HCT116 (cell line): Measurements from ENCODE around the gene POT1. TPM values are rescaled to one million over a fixed set of nuclear protein-coding genes. Genes with fewer than 3 reads are reported as not detected.

Experiments used
- ATAC-seq: fragments of 200-7000 bp; cut with Tn5 transposase; 2 replicates; pipeline ENCODE4 v1.9.1; 2020; ENCODE audit warnings: mild to moderate bottlenecking, moderate library complexity
- BruUV-seq: library from RNA; stranded (reverse); fragments of 400-500 nt; replicated peaks from 2 replicates; lab custom pipeline; 2021; lab: Mats Ljungman, UMichigan
- CTCF ChIA-PET: fragments of 300-600 bp; sonication (Branson Sonifier 250); formaldehyde crosslinking; loops from one replicate; lab custom pipeline; 2021; ENCODE audit warnings: antibody characterized with exemption; lab: Charles Lee
- POLR2A ChIA-PET: fragments of 300-600, 350-600 bp; sonication (Branson Sonifier 250); formaldehyde crosslinking; loops from one replicate; lab custom pipeline; 2021; ENCODE audit warnings: antibody characterized with exemption; lab: Charles Lee
- RAD21 ChIA-PET, 2 experiments: fragments of 300-600 bp; sonication (Branson Sonifier 250); formaldehyde crosslinking; loops; one replicate each; lab custom pipeline; 2023; ENCODE audit warnings: low total read pairs in 2 of 2; ENCODE audit not compliant: uncharacterized antibody in 2 of 2, unreplicated experiment in 2 of 2, low non-redundant PET in 1 of 2; lab: Charles Lee
- DNase-seq: peaks from one replicate; pipeline ENCODE4 v3.0.0-alpha.2; 2010; ENCODE audit warnings: low read depth, low spot score
- H2AFZ ChIP-seq: fragments of 200-600 bp; shearing (Covaris generic), sonication (generic); 2 replicates; pipeline ENCODE4 v1.6.1; 2017; ENCODE audit warnings: low read depth, mixed run types, mixed read lengths, antibody characterized with exemption, low read length; ENCODE audit not compliant: poor library complexity, severe bottlenecking
- H3K27ac ChIP-seq: 2 replicates; pipeline ENCODE4 v1.5.1; 2012; ENCODE audit warnings: low read depth, low read length
- H3K27me3 ChIP-seq: fragments of 200-600 bp; sonication (generic); 2 replicates; pipeline ENCODE4 v1.6.1; 2016; ENCODE audit warnings: mixed run types, low read length, mixed read lengths; ENCODE audit not compliant: insufficient read depth
- H3K36me3 ChIP-seq, 2 experiments: fragments of 200-500 bp in 1 of 2; fragments of 200-600 bp in 1 of 2; sonication (Bioruptor generic) in 1 of 2; sonication (generic) in 1 of 2; 2 replicates each; pipeline versions ENCODE4 v1.5.1 to v1.6.1; 2014 to 2016; ENCODE audit warnings: low read length in 2 of 2, inconsistent platforms in 1 of 2, mixed read lengths in 1 of 2, mixed run types in 1 of 2; ENCODE audit not compliant: insufficient read depth in 2 of 2, control insufficient read depth in 1 of 2
- H3K4me1 ChIP-seq, 2 experiments: fragments of 200-600 bp in 1 of 2; sonication (generic) in 1 of 2; 2 replicates each; pipeline versions ENCODE4 v1.5.1 to v1.6.1; 2012 to 2017; ENCODE audit warnings: low read length in 2 of 2, inconsistent platforms in 1 of 2, mild to moderate bottlenecking in 1 of 2, mixed read lengths in 1 of 2, mixed run types in 1 of 2, moderate library complexity in 1 of 2; ENCODE audit not compliant: insufficient read depth in 2 of 2, control insufficient read depth in 1 of 2
- H3K4me2 ChIP-seq: fragments of 200-600 bp; sonication (generic); 2 replicates; pipeline ENCODE4 v1.6.1; 2017; ENCODE audit warnings: mixed run types, low read length, mixed read lengths
- H3K4me3 ChIP-seq, 2 experiments: fragments of 200-600 bp in 1 of 2; sonication (generic) in 1 of 2; replicated peaks in 1 of 2; 2 replicates each; pipeline ENCODE4 v1.5.1; 2011 to 2016; ENCODE audit warnings: low read length in 2 of 2, control low read depth in 1 of 2, low read depth in 1 of 2, mild to moderate bottlenecking in 1 of 2, mixed read lengths in 1 of 2, mixed run types in 1 of 2
- H3K79me2 ChIP-seq: fragments of 200-600 bp; sonication (generic); 2 replicates; pipeline ENCODE4 v1.6.1; 2017; ENCODE audit warnings: mild to moderate bottlenecking, mixed run types, low read length, moderate library complexity, mixed read lengths; ENCODE audit not compliant: insufficient read depth
- H3K9ac ChIP-seq: fragments of 200-600 bp; sonication (generic); 2 replicates; pipeline ENCODE4 v1.6.1; 2016; ENCODE audit warnings: low read length, mixed read lengths
- H3K9me2 ChIP-seq: fragments of 200-600 bp; sonication (generic), shearing (Covaris generic); 2 replicates; pipeline ENCODE4 v1.6.1; 2017; ENCODE audit warnings: mixed run types, mild to moderate bottlenecking, moderate library complexity; ENCODE audit not compliant: insufficient read depth
- H3K9me3 ChIP-seq, 2 experiments: fragments of 200-500 bp in 1 of 2; fragments of 200-600 bp in 1 of 2; sonication (Bioruptor generic) in 1 of 2; sonication (generic) in 1 of 2; 2 replicates each; pipeline ENCODE4 v1.6.1; 2014 to 2017; ENCODE audit warnings: low read length in 2 of 2, mixed read lengths in 2 of 2, inconsistent platforms in 1 of 2, low read depth in 1 of 2, mild to moderate bottlenecking in 1 of 2, mixed run types in 1 of 2, moderate library complexity in 1 of 2; ENCODE audit not compliant: control insufficient read depth in 1 of 2, insufficient read depth in 1 of 2
- H4K20me1 ChIP-seq: fragments of 200-600 bp; sonication (generic), shearing (Covaris generic); 2 replicates; pipeline ENCODE4 v1.6.1; 2017; ENCODE audit warnings: mixed run types, mild to moderate bottlenecking, moderate library complexity; ENCODE audit not compliant: insufficient read depth
- ATF3 ChIP-seq: IDR thresholded peaks from 2 replicates; pipeline ENCODE4 v1.6.1; 2012
- CBX3 ChIP-seq: IDR thresholded peaks from 2 replicates; pipeline ENCODE4 v1.6.1; 2012; ENCODE audit warnings: low read depth
- CEBPB ChIP-seq: IDR thresholded peaks from 2 replicates; pipeline ENCODE4 v1.6.1; 2012; ENCODE audit warnings: low read depth
- CTCF ChIP-seq, 3 experiments: fragments of 200-600 bp in 1 of 3; sonication (generic) in 1 of 3; IDR thresholded peaks in 2 of 3; conservative IDR thresholded peaks in 1 of 3; 2 replicates each; pipeline ENCODE4 v1.5.1; 2012 to 2017; ENCODE audit warnings: low read depth in 2 of 3, low read length in 2 of 3, antibody characterized with exemption in 1 of 3, borderline replicate concordance in 1 of 3, control low read depth in 1 of 3, mild to moderate bottlenecking in 1 of 3, mixed read lengths in 1 of 3, mixed run types in 1 of 3, moderate library complexity in 1 of 3; ENCODE audit not compliant: insufficient read depth in 1 of 3
- EGR1 ChIP-seq: IDR thresholded peaks from 2 replicates; pipeline ENCODE4 v1.6.1; 2012; ENCODE audit warnings: low read depth
- EZH2 ChIP-seq: fragments of 200-600 bp; sonication (generic); IDR thresholded peaks from 2 replicates; pipeline ENCODE4 v1.6.1; 2017; ENCODE audit warnings: antibody characterized with exemption, mixed run types
- FOSL1 ChIP-seq: IDR thresholded peaks from 2 replicates; pipeline ENCODE4 v1.6.1; 2012; ENCODE audit warnings: low read depth
- JUND ChIP-seq: IDR thresholded peaks from 2 replicates; pipeline ENCODE4 v1.6.1; 2012
- POLR2A ChIP-seq: IDR thresholded peaks from 2 replicates; pipeline ENCODE4 v1.7.0; 2011; ENCODE audit warnings: borderline replicate concordance; ENCODE audit not compliant: insufficient read depth, insufficient read length; ENCODE audit errors: extremely low read depth
- POLR2AphosphoS5 ChIP-seq: IDR thresholded peaks from 2 replicates; pipeline ENCODE4 v1.6.1; 2011; ENCODE audit warnings: mild to moderate bottlenecking, low read depth, low read length, moderate library complexity
- SIN3A ChIP-seq: IDR thresholded peaks from 2 replicates; pipeline ENCODE4 v1.6.1; 2012; ENCODE audit warnings: low read depth
- SP1 ChIP-seq: IDR thresholded peaks from 2 replicates; pipeline ENCODE4 v1.6.1; 2012; ENCODE audit warnings: low read depth
- SRF ChIP-seq: IDR thresholded peaks from 2 replicates; pipeline ENCODE4 v1.6.1; 2012; ENCODE audit warnings: low read depth
- YY1 ChIP-seq: IDR thresholded peaks from 2 replicates; pipeline ENCODE4 v1.6.1; 2011; ENCODE audit warnings: low read length, low read depth, moderate library complexity, mild to moderate bottlenecking; ENCODE audit not compliant: insufficient replicate concordance; ENCODE audit errors: extremely low read depth
- ZNF274 ChIP-seq: fragments of 200-500 bp; sonication (Bioruptor generic); IDR thresholded peaks from 2 replicates; pipeline ENCODE4 v1.6.1; 2014; ENCODE audit warnings: mild to moderate bottlenecking, low read depth, low read length, inconsistent platforms
- intact Hi-C: fragments of 100-400 bp; cut with micrococcal nuclease; formaldehyde crosslinking; loops from 2 replicates; pipeline ENCODE4 v1.10.0; 2022
- total RNA-seq: library from RNA; stranded (reverse); gene quantifications from one replicate; pipeline ENCODE4 v1.2.1, GENCODE V29; 2021; ENCODE audit not compliant: unreplicated experiment

Gene POT1
- total RNA-seq, 1 experiment from 2014 or later, result 19.5 TPM

- Histone ChIP-seq H3K4me3 (no peak overlapping the region), H3K27me3 (no peaks in the 10 kb centered on the region), H3K36me3 (no peaks in the 10 kb centered on the region), H3K79me2 (peaks cover 81% of the 10 kb centered on the region), H3K9me2 (no peaks in the 10 kb centered on the region), H4K20me1 (peaks cover 9% of the 10 kb centered on the region; the same call in 1 of the 2 replicates), H3K9me3 (no peaks in the 10 kb centered on the region), H2AFZ (no peak overlapping the region), H3K4me2 (no peak overlapping the region), H3K4me1 (no peaks in the 10 kb centered on the region), H3K9ac (no peak overlapping the region), H3K27ac (no peak overlapping the region)
- intact Hi-C loops, result no loop called here
- no peak for ATAC-seq
- RAD21 ChIA-PET, result no interaction called here
- DNase-seq, result no peak
- no TSS peak for BruUV-seq
- TF ChIP-seq POLR2A (no peak), SRF (no peak), EZH2 (no peak), ZNF274 (no peak), EGR1 (no peak), YY1 (no peak), ATF3 (no peak), CTCF (IDR thresholded peaks at IDR 0.05 in 2 of 3, conservative IDR thresholded peaks at IDR 0.05 in 1 of 3; ENCODE audit: borderline replicate concordance in 1 of 3, insufficient read depth in 1 of 3, low read depth in 2 of 3, low read length in 2 of 3) (no peak), SP1 (no peak), SIN3A (no peak), CBX3 (no peak), POLR2AphosphoS5 (no peak), CEBPB (no peak), JUND (no peak), FOSL1 (no peak)
- CTCF ChIA-PET, result no interaction called here
- POLR2A ChIA-PET, result interaction anchor here (1.3 kb wide), 1 partner anchor 10 kb away, joined by 3 read pairs; the partner anchor contains the start of gene POT1
These were observed 9.8 kb downstream of the POT1 start for GRCh38 chr7:124919841-124920240.
